Thyroid gland (tissue), 4 donors: Measurements from ENCODE around the gene MICAL3.

ENCODE experiments used
- CTCF ChIP-seq, 6 experiments: fragments of 200-600 bp in 3 of 6; fragments of 450-650 bp in 3 of 6; sonication (generic) in 3 of 6; IDR thresholded peaks; one replicate each; pipeline ENCODE4 v1.5.1; 2016 to 2019; ENCODE audit warnings: antibody characterized with exemption in 6 of 6, mild to moderate bottlenecking in 2 of 6, inconsistent platforms in 1 of 6, moderate library complexity in 1 of 6
- POLR2A ChIP-seq, 2 donors: fragments of 450-650 bp; IDR thresholded peaks; one replicate each; pipeline ENCODE4 v1.6.1; 2017; ENCODE audit warnings: antibody characterized with exemption in 2 of 2, mild to moderate bottlenecking in 2 of 2, moderate library complexity in 1 of 2

- TF ChIP-seq CTCF (IDR thresholded peaks at IDR 0.05) (no peak), POLR2A (IDR thresholded peaks at IDR 0.05) (no peak)
Observed at GRCh38 chr22:17751596-17751995, 272.8 kb downstream of the MICAL3 start.
